K562 (cell line): ENCODE results near the gene ASB7. TPM values are rescaled to one million over a fixed set of nuclear protein-coding genes. Genes with fewer than 3 reads are reported as not detected.

Source experiments
- ATAC-seq: fragments of 200-7000 bp; cut with Tn5 transposase; 3 replicates; pipeline ENCODE4 v1.9.1; 2020; ENCODE audit warnings: moderate library complexity
- BruUV-seq: library from RNA; stranded (reverse); fragments of 400-500 nt; replicated peaks from 2 replicates; lab custom pipeline; 2021; lab: Mats Ljungman, UMichigan
- CTCF ChIA-PET: fragments of 300-600 bp; formaldehyde crosslinking; extraction: SDS; loops from one replicate; lab custom pipeline; 2021; ENCODE audit warnings: low intra/inter-chr PET ratio; lab: Yijun Ruan, JAX
- POLR2A ChIA-PET: fragments of 300-600, 350-650 bp; sonication (Branson Sonifier 250); formaldehyde crosslinking; extraction: SDS; loops from one replicate; lab custom pipeline; 2021; ENCODE audit warnings: antibody characterized with exemption, inconsistent platforms; lab: Yijun Ruan, JAX
- DNase-seq, 4 experiments: peaks; one replicate each; pipeline versions ENCODE4 v3.0.0 to v3.0.0-alpha.2; 2011 to 2018; ENCODE audit warnings: low spot score in 3 of 4, mixed read lengths in 3 of 4; ENCODE audit errors: extremely low read depth in 1 of 4
- FAIRE-seq: peaks from 2 replicates; lab custom pipeline; 2011; peaks lifted over from hg19 to GRCh38; lab: Jason Lieb, UNC
- H2AFZ ChIP-seq: 2 replicates; pipeline ENCODE4 v1.6.0; 2011; ENCODE audit warnings: low read depth, low read length, control low read depth, inconsistent platforms
- H3K27ac ChIP-seq: fragments of 200-600 bp; 3 replicates; pipeline ENCODE4 v1.8.0; 2011; ENCODE audit warnings: low read depth, mild to moderate bottlenecking, control low read depth, inconsistent platforms, low read length, moderate library complexity, mixed read lengths; ENCODE audit errors: extremely low read depth
- H3K27me3 ChIP-seq, 2 experiments: fragments of 300-600 bp in 1 of 2; 2 replicates in 1 of 2; 3 replicates in 1 of 2; pipeline versions ENCODE4 v1.6.0 to v1.8.0; 2011; ENCODE audit warnings: inconsistent platforms in 2 of 2, low read length in 2 of 2, mild to moderate bottlenecking in 1 of 2, mixed read lengths in 1 of 2, moderate library complexity in 1 of 2; ENCODE audit not compliant: control insufficient read depth in 2 of 2, insufficient read depth in 2 of 2
- H3K36me3 ChIP-seq: fragments of 300-600 bp; 3 replicates; pipeline ENCODE4 v1.8.0; 2011; ENCODE audit warnings: mild to moderate bottlenecking, low read length, inconsistent platforms; ENCODE audit not compliant: control insufficient read depth, insufficient read depth
- H3K4me1 ChIP-seq, 2 experiments: fragments of 200-600 bp in 1 of 2; replicated peaks in 1 of 2; 2 replicates in 1 of 2; 3 replicates in 1 of 2; pipeline versions ENCODE4 v1.5.1 to v1.8.0; 2011; ENCODE audit warnings: inconsistent platforms in 2 of 2, low read length in 2 of 2, mild to moderate bottlenecking in 1 of 2, mixed read lengths in 1 of 2, moderate library complexity in 1 of 2; ENCODE audit not compliant: control insufficient read depth in 2 of 2, insufficient read depth in 2 of 2
- H3K4me2 ChIP-seq: 2 replicates; pipeline ENCODE4 v1.6.1; 2011; ENCODE audit warnings: low read length, control low read depth, inconsistent platforms, mixed read lengths; ENCODE audit not compliant: insufficient read depth
- H3K4me3 ChIP-seq: fragments of 200-600 bp; sonication (generic), shearing (Covaris generic); 2 replicates; pipeline ENCODE4 v1.5.1; 2016; ENCODE audit warnings: control low read depth, inconsistent platforms
- H3K79me2 ChIP-seq: fragments of 200-600 bp; 3 replicates; pipeline ENCODE4 v1.8.0; 2011; ENCODE audit warnings: low read length, inconsistent platforms; ENCODE audit not compliant: control insufficient read depth, insufficient read depth
- H3K9ac ChIP-seq, 2 experiments: 2 replicates each; pipeline versions ENCODE4 v1.6.0 to v1.6.1; 2011; ENCODE audit warnings: low read depth in 2 of 2, low read length in 2 of 2, control low read depth in 1 of 2, inconsistent platforms in 1 of 2, mild to moderate bottlenecking in 1 of 2, mixed read lengths in 1 of 2; ENCODE audit not compliant: insufficient read depth in 1 of 2
- H3K9me1 ChIP-seq: one replicate; pipeline ENCODE4 v1.6.0; 2011; ENCODE audit warnings: inconsistent platforms, mild to moderate bottlenecking, low read length, moderate library complexity; ENCODE audit not compliant: control insufficient read depth, insufficient read depth
- H3K9me3 ChIP-seq: replicated peaks from 2 replicates; pipeline ENCODE4 v1.5.1; 2011; ENCODE audit warnings: low read depth, low read length, inconsistent platforms; ENCODE audit not compliant: control insufficient read depth, insufficient read depth
- H4K20me1 ChIP-seq: replicated peaks from 2 replicates; pipeline ENCODE4 v1.6.1; 2011; ENCODE audit warnings: low read length, inconsistent platforms, mixed read lengths; ENCODE audit not compliant: control insufficient read depth, insufficient read depth
- ARID2 ChIP-seq: fragments of 450-650 bp; IDR thresholded peaks from 2 replicates; pipeline ENCODE4 v1.6.1; 2017; ENCODE audit warnings: antibody characterized with exemption, mild to moderate bottlenecking
- HDAC1 ChIP-seq, 2 experiments: fragments of 450-650 bp; IDR thresholded peaks; 2 replicates each; pipeline ENCODE4 v1.6.1; 2016 to 2017; ENCODE audit warnings: inconsistent platforms in 1 of 2, mild to moderate bottlenecking in 1 of 2, moderate library complexity in 1 of 2
- SETDB1 ChIP-seq: IDR thresholded peaks from one replicate; pipeline ENCODE4 v1.6.1; 2012; ENCODE audit warnings: low read length, control low read depth, inconsistent platforms
- SMARCC2 ChIP-seq: fragments of 450-650 bp; IDR thresholded peaks from 2 replicates; pipeline ENCODE4 v1.6.1; 2017; ENCODE audit warnings: antibody characterized with exemption, moderate library complexity, mild to moderate bottlenecking, low read depth
- TEAD4 ChIP-seq, 2 experiments: sonication (generic) in 1 of 2; formaldehyde crosslinking in 1 of 2; IDR thresholded peaks; 2 replicates each; pipeline versions ENCODE4 v1.6.1 to v1.8.0; 2012 to 2022; ENCODE audit warnings: borderline replicate concordance in 1 of 2, inconsistent platforms in 1 of 2, low read length in 1 of 2, mild to moderate bottlenecking in 1 of 2, missing genetic modification reagents in 1 of 2
- ZNF143 ChIP-seq: sonication (generic); formaldehyde crosslinking; IDR thresholded peaks from 2 replicates; pipeline ENCODE4 v1.9.0; 2022; ENCODE audit warnings: mild to moderate bottlenecking, missing genetic modification reagents
- WGBS: fragments of 100-300 bp; shearing (Covaris generic); methylation state at CpG from one replicate; pipeline ENCODE4 v1.1.6; 2016; ENCODE audit warnings: low coverage, mixed read lengths; ENCODE audit not compliant: insufficient coverage; ENCODE audit errors: missing lambda C conversion rate; 5-methylcytosine and 5-hydroxymethylcytosine counted together
- in situ Hi-C: fragments of 300-500 bp; cut with MboI; formaldehyde crosslinking; loops from 4 replicates; pipeline ENCODE4 v1.15.0; 2018; ENCODE audit warnings: inconsistent platforms, mixed read lengths
- intact Hi-C: fragments of 100-400 bp; cut with micrococcal nuclease; formaldehyde crosslinking; loops from 2 replicates; pipeline ENCODE4 v1.14.2; 2022
- polyA plus RNA-seq, 8 experiments: library from polyadenylated mRNA; depleted of rRNA in 4 of 8; stranded (reverse) in 5 of 8; unstranded in 3 of 8; fragments of >200 nt; fragmentation: Nextera tagmentation in 2 of 8; fragmentation: Illumina TruSeq in 1 of 8; extraction: Ambion mirVana in 2 of 8; extraction: Trizol in 1 of 8; gene quantifications; 2 replicates each; pipeline versions ENCODE4 v1.2.1 to v1.2.3, GENCODE V29; 2011 to 2014; ENCODE audit warnings: inconsistent platforms in 1 of 8, missing spikeins in 1 of 8
- total RNA-seq, 7 experiments: library from RNA; depleted of rRNA in 6 of 7; stranded (reverse); fragments of >200 nt in 6 of 7; fragmentation: Illumina TruSeq in 2 of 7; extraction: Trizol in 2 of 7; gene quantifications; 2 replicates each; pipeline versions ENCODE4 v1.2.1 to v1.2.3, GENCODE V29; 2011 to 2021; ENCODE audit warnings: low replicate concordance in 1 of 7
- TF ChIP-seq, protein P1 (sequence below), 3 experiments: fragments of 200-800 bp in 1 of 3; fragments of 250-450 bp in 1 of 3; fragments of 450-650 bp in 1 of 3; sonication (Bioruptor Pico) in 1 of 3; sonication (Bioruptor generic) in 1 of 3; formaldehyde crosslinking in 1 of 3; IDR thresholded peaks; 2 replicates each; pipeline versions ENCODE4 v1.6.1 to v1.8.0; 2016 to 2022; ENCODE audit warnings: mild to moderate bottlenecking in 2 of 3, missing genetic modification characterization in 2 of 3, missing compliant biosample characterization in 1 of 3, moderate library complexity in 1 of 3
- TF ChIP-seq, protein P2 (sequence below): fragments of 450-650 bp; IDR thresholded peaks from 2 replicates; pipeline ENCODE4 v1.6.1; 2017; ENCODE audit warnings: antibody characterized with exemption, mild to moderate bottlenecking
- TF ChIP-seq, protein P3 (sequence below): sonication (generic); formaldehyde crosslinking; IDR thresholded peaks from 2 replicates; pipeline ENCODE4 v1.8.1; 2023; ENCODE audit warnings: mild to moderate bottlenecking, missing genetic modification reagents

Gene ASB7
- total and polyA plus RNA-seq, 9 of the 15 experiments (the other 6 are each of a cell fraction or from before 2014, with no cell fraction given) = 1.8 to 10.1 (median 6.8) TPM

DNA sequence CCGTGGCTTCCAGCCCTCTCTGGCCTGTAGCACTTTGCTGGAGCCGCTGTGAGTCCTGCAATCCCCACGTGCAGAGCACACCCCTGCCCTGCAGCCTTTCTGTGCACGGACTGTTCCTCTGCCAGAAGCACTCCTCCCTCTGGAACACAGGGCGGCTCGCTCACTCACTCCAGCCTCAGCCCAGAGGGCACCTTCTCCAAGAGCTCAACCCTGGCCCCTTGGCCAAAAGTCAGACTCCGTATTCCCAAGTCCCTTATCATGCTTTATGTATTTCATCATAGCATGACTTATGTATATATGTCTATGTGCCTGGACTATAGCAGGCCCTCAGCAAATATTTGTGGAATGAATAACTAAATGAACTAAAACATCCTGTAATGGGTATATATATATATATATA, 63.2 kb downstream of the ASB7 start (continued):
- TF ChIP-seq, protein P1, sequence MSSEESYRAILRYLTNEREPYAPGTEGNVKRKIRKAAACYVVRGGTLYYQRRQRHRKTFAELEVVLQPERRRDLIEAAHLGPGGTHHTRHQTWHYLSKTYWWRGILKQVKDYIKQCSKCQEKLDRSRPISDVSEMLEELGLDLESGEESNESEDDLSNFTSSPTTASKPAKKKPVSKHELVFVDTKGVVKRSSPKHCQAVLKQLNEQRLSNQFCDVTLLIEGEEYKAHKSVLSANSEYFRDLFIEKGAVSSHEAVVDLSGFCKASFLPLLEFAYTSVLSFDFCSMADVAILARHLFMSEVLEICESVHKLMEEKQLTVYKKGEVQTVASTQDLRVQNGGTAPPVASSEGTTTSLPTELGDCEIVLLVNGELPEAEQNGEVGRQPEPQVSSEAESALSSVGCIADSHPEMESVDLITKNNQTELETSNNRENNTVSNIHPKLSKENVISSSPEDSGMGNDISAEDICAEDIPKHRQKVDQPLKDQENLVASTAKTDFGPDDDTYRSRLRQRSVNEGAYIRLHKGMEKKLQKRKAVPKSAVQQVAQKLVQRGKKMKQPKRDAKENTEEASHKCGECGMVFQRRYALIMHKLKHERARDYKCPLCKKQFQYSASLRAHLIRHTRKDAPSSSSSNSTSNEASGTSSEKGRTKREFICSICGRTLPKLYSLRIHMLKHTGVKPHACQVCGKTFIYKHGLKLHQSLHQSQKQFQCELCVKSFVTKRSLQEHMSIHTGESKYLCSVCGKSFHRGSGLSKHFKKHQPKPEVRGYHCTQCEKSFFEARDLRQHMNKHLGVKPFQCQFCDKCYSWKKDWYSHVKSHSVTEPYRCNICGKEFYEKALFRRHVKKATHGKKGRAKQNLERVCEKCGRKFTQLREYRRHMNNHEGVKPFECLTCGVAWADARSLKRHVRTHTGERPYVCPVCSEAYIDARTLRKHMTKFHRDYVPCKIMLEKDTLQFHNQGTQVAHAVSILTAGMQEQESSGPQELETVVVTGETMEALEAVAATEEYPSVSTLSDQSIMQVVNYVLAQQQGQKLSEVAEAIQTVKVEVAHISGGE (CRISPR knock-in tag; IDR thresholded peaks at IDR 0.05) = no peak

DNA sequence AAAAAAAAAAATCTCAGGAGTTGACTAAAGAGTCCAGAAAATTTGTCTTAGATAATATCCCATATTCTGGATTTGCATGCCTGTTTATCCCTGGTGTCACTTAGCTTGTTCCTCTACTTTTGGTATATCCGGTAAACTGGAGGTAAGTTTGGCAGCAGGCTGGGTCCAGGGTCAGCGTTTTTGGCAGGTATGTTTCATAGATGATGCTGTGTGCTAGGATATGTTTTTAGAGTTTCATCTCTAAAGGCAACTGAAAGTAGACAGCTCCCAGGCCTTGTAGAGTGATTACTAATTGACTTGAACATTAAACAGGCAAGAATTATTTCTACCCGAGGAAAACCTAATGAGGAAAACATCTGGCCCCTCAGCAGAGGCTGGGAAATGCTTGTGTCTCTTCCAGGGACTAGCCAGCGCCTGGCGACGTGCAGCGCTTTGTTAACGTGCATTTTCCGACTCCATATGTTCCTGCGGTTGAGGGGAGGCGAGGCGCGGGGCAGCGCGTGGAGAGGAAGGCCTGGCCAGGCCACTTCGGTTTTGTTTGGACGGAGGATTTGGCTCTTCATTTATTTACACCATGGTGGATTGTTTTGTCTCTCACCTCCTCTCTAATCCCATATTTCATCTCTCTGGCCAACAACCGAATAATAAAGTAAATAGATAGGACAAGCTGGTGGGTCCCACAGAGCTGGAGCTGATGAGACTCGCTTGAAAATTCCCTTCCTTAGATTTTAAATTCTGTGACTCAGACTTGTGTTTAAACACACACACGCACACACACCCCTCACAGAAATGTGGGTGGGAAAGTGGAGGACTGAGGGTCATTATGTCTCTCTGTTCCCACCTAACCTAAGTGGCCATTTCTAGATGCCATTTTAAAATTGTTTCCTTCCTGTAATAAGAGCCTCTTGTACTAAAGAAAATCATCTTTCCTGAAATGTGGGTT, 65.3 kb downstream of the ASB7 start:
- H3K27ac ChIP-seq = no peak overlapping the region
- no peak for DNase-seq
- no peak overlapping the region for H3K4me2 ChIP-seq
- no peaks in the 10 kb centered on the region for H3K9me3 ChIP-seq
- POLR2A ChIA-PET = no interaction called here
- peaks cover 42 to 63% of the 10 kb centered on the region in 2 experiments; a peak in 4 of 5 replicates for H3K27me3 ChIP-seq
- H3K9me1 ChIP-seq = no peaks in the 10 kb centered on the region
- CTCF ChIA-PET = no interaction called here
- intact Hi-C loops (no loop called here), in situ Hi-C loops (no loop called here)
- H4K20me1 ChIP-seq = no peaks in the 10 kb centered on the region
- H3K9ac ChIP-seq = no peak overlapping the region
- no peak for ATAC-seq
- no peaks in the 10 kb centered on the region for H3K4me1 ChIP-seq
- no peak overlapping the region for H2AFZ ChIP-seq
- BruUV-seq = no TSS peak
- H3K79me2 ChIP-seq = no peaks in the 10 kb centered on the region
- H3K36me3 ChIP-seq = no peaks in the 10 kb centered on the region
- no peak overlapping the region for H3K4me3 ChIP-seq
- no peak for FAIRE-seq
- 4% methylated on average over 20 of the region's 20 CpGs for WGBS
- no peak for TF ChIP-seq SMARCC2
- TF ChIP-seq TEAD4 (IDR thresholded peaks at IDR 0.05; ENCODE audit: low read length) = no peak
- TF ChIP-seq TEAD4 (CRISPR knock-in tag; IDR thresholded peaks at IDR 0.05; ENCODE audit: borderline replicate concordance) = no peak
- TF ChIP-seq ZNF143 (CRISPR knock-in tag) = no peak
- no peak for TF ChIP-seq HDAC1 (IDR thresholded peaks at IDR 0.05)
- no peak for TF ChIP-seq ARID2
- TF ChIP-seq, protein P2, sequence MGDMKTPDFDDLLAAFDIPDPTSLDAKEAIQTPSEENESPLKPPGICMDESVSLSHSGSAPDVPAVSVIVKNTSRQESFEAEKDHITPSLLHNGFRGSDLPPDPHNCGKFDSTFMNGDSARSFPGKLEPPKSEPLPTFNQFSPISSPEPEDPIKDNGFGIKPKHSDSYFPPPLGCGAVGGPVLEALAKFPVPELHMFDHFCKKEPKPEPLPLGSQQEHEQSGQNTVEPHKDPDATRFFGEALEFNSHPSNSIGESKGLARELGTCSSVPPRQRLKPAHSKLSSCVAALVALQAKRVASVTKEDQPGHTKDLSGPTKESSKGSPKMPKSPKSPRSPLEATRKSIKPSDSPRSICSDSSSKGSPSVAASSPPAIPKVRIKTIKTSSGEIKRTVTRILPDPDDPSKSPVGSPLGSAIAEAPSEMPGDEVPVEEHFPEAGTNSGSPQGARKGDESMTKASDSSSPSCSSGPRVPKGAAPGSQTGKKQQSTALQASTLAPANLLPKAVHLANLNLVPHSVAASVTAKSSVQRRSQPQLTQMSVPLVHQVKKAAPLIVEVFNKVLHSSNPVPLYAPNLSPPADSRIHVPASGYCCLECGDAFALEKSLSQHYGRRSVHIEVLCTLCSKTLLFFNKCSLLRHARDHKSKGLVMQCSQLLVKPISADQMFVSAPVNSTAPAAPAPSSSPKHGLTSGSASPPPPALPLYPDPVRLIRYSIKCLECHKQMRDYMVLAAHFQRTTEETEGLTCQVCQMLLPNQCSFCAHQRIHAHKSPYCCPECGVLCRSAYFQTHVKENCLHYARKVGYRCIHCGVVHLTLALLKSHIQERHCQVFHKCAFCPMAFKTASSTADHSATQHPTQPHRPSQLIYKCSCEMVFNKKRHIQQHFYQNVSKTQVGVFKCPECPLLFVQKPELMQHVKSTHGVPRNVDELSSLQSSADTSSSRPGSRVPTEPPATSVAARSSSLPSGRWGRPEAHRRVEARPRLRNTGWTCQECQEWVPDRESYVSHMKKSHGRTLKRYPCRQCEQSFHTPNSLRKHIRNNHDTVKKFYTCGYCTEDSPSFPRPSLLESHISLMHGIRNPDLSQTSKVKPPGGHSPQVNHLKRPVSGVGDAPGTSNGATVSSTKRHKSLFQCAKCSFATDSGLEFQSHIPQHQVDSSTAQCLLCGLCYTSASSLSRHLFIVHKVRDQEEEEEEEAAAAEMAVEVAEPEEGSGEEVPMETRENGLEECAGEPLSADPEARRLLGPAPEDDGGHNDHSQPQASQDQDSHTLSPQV = no peak
- TF ChIP-seq, protein P3, sequence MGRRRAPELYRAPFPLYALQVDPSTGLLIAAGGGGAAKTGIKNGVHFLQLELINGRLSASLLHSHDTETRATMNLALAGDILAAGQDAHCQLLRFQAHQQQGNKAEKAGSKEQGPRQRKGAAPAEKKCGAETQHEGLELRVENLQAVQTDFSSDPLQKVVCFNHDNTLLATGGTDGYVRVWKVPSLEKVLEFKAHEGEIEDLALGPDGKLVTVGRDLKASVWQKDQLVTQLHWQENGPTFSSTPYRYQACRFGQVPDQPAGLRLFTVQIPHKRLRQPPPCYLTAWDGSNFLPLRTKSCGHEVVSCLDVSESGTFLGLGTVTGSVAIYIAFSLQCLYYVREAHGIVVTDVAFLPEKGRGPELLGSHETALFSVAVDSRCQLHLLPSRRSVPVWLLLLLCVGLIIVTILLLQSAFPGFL (CRISPR knock-in tag) = no peak
- TF ChIP-seq SETDB1 = no peak
